Fibroblast of lung (primary cell): ENCODE data around the gene XYLB.

Experiments used
- EZH2 ChIP-seq: IDR thresholded peaks from 2 replicates; pipeline ENCODE4 v1.5.1; 2012; ENCODE audit warnings: low read length, control low read depth, mild to moderate bottlenecking; ENCODE audit errors: missing control alignments
- TF ChIP-seq, protein P1 (sequence below), 2 donors: IDR thresholded peaks in 1 of 2; conservative IDR thresholded peaks in 1 of 2; 1 replicate in 1 of 2; 2 replicates in 1 of 2; pipeline ENCODE4 v1.5.1; 2011 to 2012; ENCODE audit warnings: low read length in 2 of 2, control low read depth in 1 of 2, inconsistent platforms in 1 of 2, low read depth in 1 of 2, mild to moderate bottlenecking in 1 of 2

GRCh38 chr3:38446085-38446686 is 99.6 kb downstream of the XYLB start:
- TF ChIP-seq, protein P1, sequence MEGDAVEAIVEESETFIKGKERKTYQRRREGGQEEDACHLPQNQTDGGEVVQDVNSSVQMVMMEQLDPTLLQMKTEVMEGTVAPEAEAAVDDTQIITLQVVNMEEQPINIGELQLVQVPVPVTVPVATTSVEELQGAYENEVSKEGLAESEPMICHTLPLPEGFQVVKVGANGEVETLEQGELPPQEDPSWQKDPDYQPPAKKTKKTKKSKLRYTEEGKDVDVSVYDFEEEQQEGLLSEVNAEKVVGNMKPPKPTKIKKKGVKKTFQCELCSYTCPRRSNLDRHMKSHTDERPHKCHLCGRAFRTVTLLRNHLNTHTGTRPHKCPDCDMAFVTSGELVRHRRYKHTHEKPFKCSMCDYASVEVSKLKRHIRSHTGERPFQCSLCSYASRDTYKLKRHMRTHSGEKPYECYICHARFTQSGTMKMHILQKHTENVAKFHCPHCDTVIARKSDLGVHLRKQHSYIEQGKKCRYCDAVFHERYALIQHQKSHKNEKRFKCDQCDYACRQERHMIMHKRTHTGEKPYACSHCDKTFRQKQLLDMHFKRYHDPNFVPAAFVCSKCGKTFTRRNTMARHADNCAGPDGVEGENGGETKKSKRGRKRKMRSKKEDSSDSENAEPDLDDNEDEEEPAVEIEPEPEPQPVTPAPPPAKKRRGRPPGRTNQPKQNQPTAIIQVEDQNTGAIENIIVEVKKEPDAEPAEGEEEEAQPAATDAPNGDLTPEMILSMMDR (conservative IDR thresholded peaks at IDR 0.05 in 1 of 2, IDR thresholded peaks at IDR 0.05 in 1 of 2; ENCODE audit: low read depth in 1 of 2, low read length in 2 of 2): no peak
- no peak for TF ChIP-seq EZH2
